A673 (cell line): ENCODE data around the gene TIMM10. TPM values are rescaled to one million over a fixed set of nuclear protein-coding genes. Genes with fewer than 3 reads are reported as not detected.
A peak's percentile ranks its signal among the peaks of the same experiment; 100 is the strongest.

Experiments used
- BruUV-seq: library from RNA; stranded (reverse); fragments of 400-500 nt; replicated peaks from 2 replicates; lab custom pipeline; 2021; lab: Mats Ljungman, UMichigan
- CTCF ChIA-PET: fragments of 300-600 bp; sonication (Branson Sonifier 250); formaldehyde crosslinking; loops from one replicate; lab custom pipeline; 2022; ENCODE audit warnings: antibody characterized with exemption; lab: Charles Lee
- POLR2A ChIA-PET: fragments of 300-600 bp; sonication (Branson Sonifier 250); formaldehyde crosslinking; loops from one replicate; lab custom pipeline; 2022; ENCODE audit warnings: antibody characterized with exemption; ENCODE audit not compliant: low non-redundant PET; lab: Charles Lee
- DNase-seq: peaks from one replicate; pipeline ENCODE4 v3.0.0-alpha.2; 2015; ENCODE audit warnings: low spot score
- H3K27ac ChIP-seq: fragments of 200-600 bp; sonication (generic); 2 replicates; pipeline ENCODE4 v1.5.1; 2016; ENCODE audit warnings: mixed run types, low read depth, mild to moderate bottlenecking, mixed read lengths, antibody characterized with exemption, low read length; ENCODE audit not compliant: poor library complexity, severe bottlenecking
- H3K27me3 ChIP-seq: fragments of 200-600 bp; sonication (generic); replicated peaks from 2 replicates; pipeline ENCODE4 v1.6.1; 2017; ENCODE audit warnings: mixed run types, low read depth, mild to moderate bottlenecking, mixed read lengths, antibody characterized with exemption, low read length; ENCODE audit not compliant: insufficient read depth, poor library complexity
- H3K36me3 ChIP-seq: fragments of 200-600 bp; sonication (generic); 2 replicates; pipeline ENCODE4 v1.6.1; 2016; ENCODE audit warnings: mixed run types, mild to moderate bottlenecking, mixed read lengths, antibody characterized with exemption, low read length; ENCODE audit not compliant: insufficient read depth, poor library complexity, severe bottlenecking
- H3K4me1 ChIP-seq: fragments of 200-600 bp; sonication (generic); 2 replicates; pipeline ENCODE4 v1.6.1; 2017; ENCODE audit warnings: mixed run types, mild to moderate bottlenecking, mixed read lengths, antibody characterized with exemption, low read length; ENCODE audit not compliant: insufficient read depth, poor library complexity, severe bottlenecking
- H3K4me3 ChIP-seq: fragments of 200-600 bp; sonication (generic); 2 replicates; pipeline ENCODE4 v1.5.1; 2016; ENCODE audit warnings: low read depth, mixed run types, mild to moderate bottlenecking, mixed read lengths, low read length; ENCODE audit not compliant: poor library complexity, severe bottlenecking
- H3K9me3 ChIP-seq: fragments of 200-600 bp; sonication (generic); 2 replicates; pipeline ENCODE4 v1.6.1; 2016; ENCODE audit warnings: mixed run types, low read depth, mild to moderate bottlenecking, mixed read lengths, antibody characterized with exemption, low read length; ENCODE audit not compliant: poor library complexity, severe bottlenecking
- CTCF ChIP-seq: fragments of 300-800, 200-600 bp; sonication (generic); conservative IDR thresholded peaks from 2 replicates; pipeline ENCODE4 v1.5.1; 2017; ENCODE audit warnings: low read depth, mild to moderate bottlenecking, antibody characterized with exemption, low read length, moderate library complexity, mixed read lengths
- EZH2 ChIP-seq: fragments of 200-600 bp; sonication (generic); IDR thresholded peaks from 2 replicates; pipeline ENCODE4 v1.6.1; 2017; ENCODE audit warnings: borderline replicate concordance, low read depth, mild to moderate bottlenecking, mixed read lengths, antibody characterized with exemption, low read length; ENCODE audit not compliant: poor library complexity, severe bottlenecking
- intact Hi-C: fragments of 100-400 bp; cut with micrococcal nuclease; formaldehyde crosslinking; loops from one replicate; pipeline ENCODE4 v1.10.0; 2022; ENCODE audit not compliant: unreplicated experiment
- total RNA-seq: library from RNA; stranded (reverse); gene quantifications from 2 replicates; pipeline ENCODE4 v1.2.3, GENCODE V29; 2021

Gene TIMM10
- total RNA-seq, 1 experiment from 2014 or later = 176 TPM

GRCh38 chr11:57502376-57502775, 28.2 kb downstream of the TIMM10 start:
- ChIA-PET CTCF (no interaction called here), POLR2A (no interaction called here)
- TF ChIP-seq EZH2 = no peak
- TF ChIP-seq CTCF = no peak
- no TSS peak for BruUV-seq
- no peak overlapping the region for H3K27ac ChIP-seq
- H3K4me3 ChIP-seq = no peak overlapping the region
- intact Hi-C loops = no loop called here
- no peak for DNase-seq
- H3K36me3 ChIP-seq = no peaks in the 10 kb centered on the region
- no peaks in the 10 kb centered on the region for H3K9me3 ChIP-seq
- H3K4me1 ChIP-seq = peaks cover 16% of the 10 kb centered on the region
- H3K27me3 ChIP-seq = no peaks in the 10 kb centered on the region

GRCh38 chr11:57501953-57502352, 28.6 kb downstream of the TIMM10 start:
- DNase-seq = no peak
- no peaks in the 10 kb centered on the region for H3K27me3 ChIP-seq
- H3K4me1 ChIP-seq = peaks cover 16% of the 10 kb centered on the region
- ChIA-PET POLR2A (no interaction called here), CTCF (no interaction called here)
- BruUV-seq = no TSS peak
- no peak overlapping the region for H3K4me3 ChIP-seq
- TF ChIP-seq CTCF = no peak
- TF ChIP-seq EZH2 = no peak
- H3K36me3 ChIP-seq = no peaks in the 10 kb centered on the region
- H3K9me3 ChIP-seq = no peaks in the 10 kb centered on the region
- no peak overlapping the region for H3K27ac ChIP-seq
- intact Hi-C loops = no loop called here

GRCh38 chr11:57500926-57501325, 29.6 kb downstream of the TIMM10 start:
- POLR2A ChIA-PET = no interaction called here

More at GRCh38 chr11:57500926-57501325, 29.6 kb downstream of the TIMM10 start:
- no TSS peak for BruUV-seq
- TF ChIP-seq EZH2 (no peak), CTCF (no peak)
- DNase-seq = no peak
- H3K4me3 ChIP-seq = no peak overlapping the region
- no peaks in the 10 kb centered on the region for H3K36me3 ChIP-seq
- CTCF ChIA-PET = no interaction called here
- peak overlapping the region; percentile 3 for H3K27ac ChIP-seq
- intact Hi-C loops = no loop called here
- peaks cover 16% of the 10 kb centered on the region for H3K4me1 ChIP-seq
- no peaks in the 10 kb centered on the region for H3K27me3 ChIP-seq
- H3K9me3 ChIP-seq = no peaks in the 10 kb centered on the region
